GM11168 (cell line): ENCODE measurements around the gene SDK1.

Experiments
- in situ Hi-C: fragments of 300-500 bp; cut with MboI; formaldehyde crosslinking; loops from one replicate; pipeline ENCODE4 v1.12.0; 2022; ENCODE audit warnings: low sequenced_read_pairs; ENCODE audit not compliant: unreplicated experiment

Gene SDK1

GRCh38 chr7:3639253-3639652 lies 338.2 kb downstream of the SDK1 start:
- in situ Hi-C loops, result no loop called here

- in situ Hi-C loops, result no loop called here
Measured at GRCh38 chr7:3641582-3641981, 340.5 kb downstream of the SDK1 start.

- in situ Hi-C loops, result no loop called here
Measured at GRCh38 chr7:3643091-3643490, 342.0 kb downstream of the SDK1 start.

- in situ Hi-C loops, result no loop called here
Measured at GRCh38 chr7:3648276-3648675, 347.2 kb downstream of the SDK1 start.

- in situ Hi-C loops, result no loop called here
Measured at GRCh38 chr7:3649250-3649649, 348.2 kb downstream of the SDK1 start.

GRCh38 chr7:3649678-3650440 lies 348.8 kb downstream of the SDK1 start:
- in situ Hi-C loops, result loop anchor here (25.0 kb wide), 1 partner anchor 788 kb away; no protein-coding TSS in a partner anchor

GRCh38 chr7:3650844-3651243 lies 349.8 kb downstream of the SDK1 start:
- in situ Hi-C loops, result loop anchor here (25.0 kb wide), 1 partner anchor 789 kb away; no protein-coding TSS in a partner anchor

GRCh38 chr7:3655635-3656034 lies 354.6 kb downstream of the SDK1 start:
- in situ Hi-C loops, result loop anchor here (25.0 kb wide), 1 partner anchor 793 kb away; no protein-coding TSS in a partner anchor

- in situ Hi-C loops, result loop anchor here (25.0 kb wide), 1 partner anchor 795 kb away; no protein-coding TSS in a partner anchor
Measured at GRCh38 chr7:3657206-3657605, 356.2 kb downstream of the SDK1 start.

- in situ Hi-C loops, result loop anchor here (25.0 kb wide), 1 partner anchor 806 kb away; no protein-coding TSS in a partner anchor
Measured at GRCh38 chr7:3668743-3669142, 367.7 kb downstream of the SDK1 start.

- in situ Hi-C loops, result loop anchor here (25.0 kb wide), 1 partner anchor 809 kb away; no protein-coding TSS in a partner anchor
Measured at GRCh38 chr7:3670898-3671297, 369.8 kb downstream of the SDK1 start.

GRCh38 chr7:3673524-3673923 lies 372.5 kb downstream of the SDK1 start:
- in situ Hi-C loops, result loop anchor here (25.0 kb wide), 1 partner anchor 811 kb away; no protein-coding TSS in a partner anchor

GRCh38 chr7:3678314-3678810 lies 377.3 kb downstream of the SDK1 start:
- in situ Hi-C loops, result no loop called here

- in situ Hi-C loops, result no loop called here
Measured at GRCh38 chr7:3682028-3682710, 381.1 kb downstream of the SDK1 start.

GRCh38 chr7:3683546-3684539 lies 382.8 kb downstream of the SDK1 start:
- in situ Hi-C loops, result no loop called here

GRCh38 chr7:3688071-3688470 lies 387.0 kb downstream of the SDK1 start:
- in situ Hi-C loops, result no loop called here

- in situ Hi-C loops, result no loop called here
Measured at GRCh38 chr7:3688842-3689241, 387.8 kb downstream of the SDK1 start.

GRCh38 chr7:3691478-3692158 lies 390.6 kb downstream of the SDK1 start:
- in situ Hi-C loops, result no loop called here

GRCh38 chr7:3695602-3696001 lies 394.6 kb downstream of the SDK1 start:
- in situ Hi-C loops, result no loop called here
